ENCODE results near the gene ABCA3.

DNA sequence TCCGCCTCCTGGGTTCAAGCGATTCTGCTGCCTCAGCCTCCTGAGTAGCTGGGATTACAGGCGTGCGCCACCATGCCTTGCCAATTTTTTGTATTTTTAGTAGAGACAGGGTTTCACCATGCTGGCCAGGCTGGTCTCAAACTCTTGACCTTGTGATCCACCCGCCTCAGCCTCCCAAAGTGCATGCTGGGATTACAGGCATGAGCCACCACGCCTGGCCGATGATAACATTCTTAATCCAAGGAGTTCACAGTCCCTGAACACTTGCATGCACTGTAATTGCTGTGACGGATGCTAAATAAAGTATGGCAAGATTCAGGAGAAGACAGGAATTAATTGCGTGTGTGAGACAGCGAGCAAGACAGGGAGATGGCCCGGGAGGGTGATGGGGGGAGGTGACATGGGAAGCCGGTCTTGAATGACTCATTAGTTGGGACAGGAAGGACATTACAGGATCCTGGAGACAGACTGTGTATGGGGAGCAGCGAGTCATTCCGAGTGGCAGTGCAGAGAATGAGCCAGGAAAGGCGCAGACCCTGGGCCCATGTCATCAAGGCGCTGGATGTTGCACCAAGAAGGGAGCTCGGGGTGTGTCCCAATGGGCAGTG, 6.7 kb downstream of the ABCA3 start:
- TF ChIP-seq POLR2A (IDR thresholded peaks at IDR 0.05) (no peak), POLR2AphosphoS5 (IDR thresholded peaks at IDR 0.05) (no peak), EP300 (IDR thresholded peaks at IDR 0.05) (no peak)
- TF ChIP-seq, protein P1, sequence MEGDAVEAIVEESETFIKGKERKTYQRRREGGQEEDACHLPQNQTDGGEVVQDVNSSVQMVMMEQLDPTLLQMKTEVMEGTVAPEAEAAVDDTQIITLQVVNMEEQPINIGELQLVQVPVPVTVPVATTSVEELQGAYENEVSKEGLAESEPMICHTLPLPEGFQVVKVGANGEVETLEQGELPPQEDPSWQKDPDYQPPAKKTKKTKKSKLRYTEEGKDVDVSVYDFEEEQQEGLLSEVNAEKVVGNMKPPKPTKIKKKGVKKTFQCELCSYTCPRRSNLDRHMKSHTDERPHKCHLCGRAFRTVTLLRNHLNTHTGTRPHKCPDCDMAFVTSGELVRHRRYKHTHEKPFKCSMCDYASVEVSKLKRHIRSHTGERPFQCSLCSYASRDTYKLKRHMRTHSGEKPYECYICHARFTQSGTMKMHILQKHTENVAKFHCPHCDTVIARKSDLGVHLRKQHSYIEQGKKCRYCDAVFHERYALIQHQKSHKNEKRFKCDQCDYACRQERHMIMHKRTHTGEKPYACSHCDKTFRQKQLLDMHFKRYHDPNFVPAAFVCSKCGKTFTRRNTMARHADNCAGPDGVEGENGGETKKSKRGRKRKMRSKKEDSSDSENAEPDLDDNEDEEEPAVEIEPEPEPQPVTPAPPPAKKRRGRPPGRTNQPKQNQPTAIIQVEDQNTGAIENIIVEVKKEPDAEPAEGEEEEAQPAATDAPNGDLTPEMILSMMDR (IDR thresholded peaks at IDR 0.05) = no peak

Measured in sigmoid colon (tissue), 4 donors.